Measurements from ENCODE around the gene CD247.
A peak's percentile ranks its signal among the peaks of the same experiment; 100 is the strongest.

CD247 gene

DNA sequence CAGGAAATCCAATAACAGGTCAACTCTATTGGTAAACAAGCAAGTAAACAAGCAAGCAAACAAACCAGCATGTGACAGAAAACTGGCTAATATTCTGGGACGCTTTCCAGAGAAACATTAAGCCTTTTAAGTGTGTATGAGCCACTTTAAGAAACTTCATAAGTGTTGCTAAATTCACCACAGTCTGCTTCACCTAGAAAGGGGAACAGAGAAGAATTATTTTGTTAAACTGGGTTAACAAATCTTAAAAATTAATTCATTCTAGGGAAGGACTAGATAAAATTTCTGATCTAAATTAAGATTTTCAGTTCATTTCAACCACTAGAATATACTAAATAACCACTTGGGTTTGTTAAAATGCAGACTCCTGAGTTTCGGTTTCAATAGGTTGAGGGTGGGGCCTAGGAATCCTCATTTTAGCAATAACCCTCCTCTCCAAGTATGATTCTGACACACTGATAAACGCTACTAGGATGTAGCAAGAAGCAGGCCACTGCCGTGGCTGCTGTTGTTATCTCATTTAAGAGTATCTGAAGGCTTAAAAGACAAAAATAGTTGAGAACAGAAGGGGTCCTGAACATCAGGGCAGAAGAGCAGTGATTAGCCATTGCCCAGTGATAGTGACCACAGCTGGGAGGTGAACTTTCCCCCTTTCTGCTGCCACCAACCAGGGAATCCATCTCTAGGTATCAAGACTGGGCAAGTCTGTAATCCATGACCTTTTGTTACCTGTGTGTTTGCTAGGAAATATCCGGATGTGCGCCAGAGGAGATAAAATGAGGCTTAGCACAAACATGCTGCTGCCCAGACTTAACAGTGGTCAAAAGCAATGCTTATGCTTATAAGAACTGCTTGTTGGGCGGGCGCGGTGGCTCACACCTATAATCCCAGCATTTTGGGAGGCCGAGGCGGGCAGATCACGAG, 24.0 kb upstream of the CD247 start:
- H3K4ac ChIP-seq (ENCODE audit: low read depth in 1 of 2, low read length in 2 of 2): no peak overlapping the region
- H3K9ac ChIP-seq (ENCODE audit: low read length): no peak overlapping the region
- no peak overlapping the region for H3K27ac ChIP-seq (ENCODE audit: low read length, poor library complexity, severe bottlenecking)
- peaks cover 0 to 42% of the 10 kb centered on the region in 2 experiments for H3K36me3 ChIP-seq (ENCODE audit: control insufficient read depth in 1 of 2, insufficient read depth in 2 of 2, low read depth in 1 of 2, low read length in 2 of 2)
- H3K4me2 ChIP-seq (ENCODE audit: low read length, poor library complexity, severe bottlenecking): no peak overlapping the region
- H3K23ac ChIP-seq (ENCODE audit: low read length in 2 of 2): no peak overlapping the region
- peaks cover 2% of the 10 kb centered on the region for H3K4me1 ChIP-seq (ENCODE audit: control insufficient read depth, insufficient read depth, low read depth, low read length)
- no peaks in the 10 kb centered on the region for H3K9me3 ChIP-seq (ENCODE audit: control insufficient read depth, low read length)
- no peak overlapping the region for H2BK12ac ChIP-seq (ENCODE audit: low read length in 2 of 2)
- no peak overlapping the region for H4K91ac ChIP-seq (ENCODE audit: low read length)
- WGBS: 92% methylated on average over 11 of the region's 12 CpGs
- H3K79me1 ChIP-seq (replicated peaks; ENCODE audit: low read length, poor library complexity, severe bottlenecking): no peaks in the 10 kb centered on the region
- no peak for DNase-seq
- H2BK5ac ChIP-seq (ENCODE audit: low read depth, low read length, poor library complexity, severe bottlenecking): no peak overlapping the region
- no peak overlapping the region for H2AK5ac ChIP-seq (ENCODE audit: low read length, severe bottlenecking)
- H3K27me3 ChIP-seq (ENCODE audit: control insufficient read depth in 1 of 2, insufficient read depth in 1 of 2, low read length in 2 of 2): no peaks in the 10 kb centered on the region
- no peak overlapping the region for H3K18ac ChIP-seq (ENCODE audit: low read depth in 1 of 2, low read length in 2 of 2)
- H2BK120ac ChIP-seq (ENCODE audit: low read depth, low read length): no peak overlapping the region
- H4K8ac ChIP-seq (ENCODE audit: low read length): no peak overlapping the region
- H3K14ac ChIP-seq (ENCODE audit: low read length in 2 of 2): no peak overlapping the region
- H2BK15ac ChIP-seq (ENCODE audit: low read depth, poor library complexity, severe bottlenecking): no peak overlapping the region
- no peak overlapping the region for H3K4me3 ChIP-seq (ENCODE audit: insufficient read depth in 1 of 2, low read depth in 1 of 2, low read length in 2 of 2)
- H2AFZ ChIP-seq (ENCODE audit: low read depth, low read length): no peak overlapping the region

GRCh38 chr1:167541610-167542009, 23.3 kb upstream of the CD247 start:
- H2BK12ac ChIP-seq (ENCODE audit: low read length in 2 of 2): no peak overlapping the region
- WGBS: 0% methylated on average over 1 of the region's 1 CpG
- H2BK15ac ChIP-seq (ENCODE audit: low read depth, poor library complexity, severe bottlenecking): no peak overlapping the region
- no peaks in the 10 kb centered on the region for H3K27me3 ChIP-seq (ENCODE audit: control insufficient read depth in 1 of 2, insufficient read depth in 1 of 2, low read length in 2 of 2)
- H3K79me1 ChIP-seq (replicated peaks; ENCODE audit: low read length, poor library complexity, severe bottlenecking): no peaks in the 10 kb centered on the region
- H3K18ac ChIP-seq (ENCODE audit: low read depth in 1 of 2, low read length in 2 of 2): no peak overlapping the region
- peaks cover 2% of the 10 kb centered on the region for H3K4me1 ChIP-seq (ENCODE audit: control insufficient read depth, insufficient read depth, low read depth, low read length)
- no peak overlapping the region for H3K4me2 ChIP-seq (ENCODE audit: low read length, poor library complexity, severe bottlenecking)
- H3K27ac ChIP-seq (ENCODE audit: low read length, poor library complexity, severe bottlenecking): no peak overlapping the region
- H2AFZ ChIP-seq (ENCODE audit: low read depth, low read length): no peak overlapping the region
- no peak overlapping the region for H3K4ac ChIP-seq (ENCODE audit: low read depth in 1 of 2, low read length in 2 of 2)
- H2AK5ac ChIP-seq (ENCODE audit: low read length, severe bottlenecking): no peak overlapping the region
- no peaks in the 10 kb centered on the region for H3K9me3 ChIP-seq (ENCODE audit: control insufficient read depth, low read length)
- no peak overlapping the region for H2BK5ac ChIP-seq (ENCODE audit: low read depth, low read length, poor library complexity, severe bottlenecking)
- no peak overlapping the region for H3K14ac ChIP-seq (ENCODE audit: low read length in 2 of 2)
- H3K4me3 ChIP-seq (ENCODE audit: insufficient read depth in 1 of 2, low read depth in 1 of 2, low read length in 2 of 2): no peak overlapping the region
- no peak overlapping the region for H3K23ac ChIP-seq (ENCODE audit: low read length in 2 of 2)
- H4K91ac ChIP-seq (ENCODE audit: low read length): no peak overlapping the region
- peaks cover 0 to 35% of the 10 kb centered on the region in 2 experiments for H3K36me3 ChIP-seq (ENCODE audit: control insufficient read depth in 1 of 2, insufficient read depth in 2 of 2, low read depth in 1 of 2, low read length in 2 of 2)
- H3K9ac ChIP-seq (ENCODE audit: low read length): no peak overlapping the region
- no peak overlapping the region for H2BK120ac ChIP-seq (ENCODE audit: low read depth, low read length)
- DNase-seq: no peak
- no peak overlapping the region for H4K8ac ChIP-seq (ENCODE audit: low read length)

DNA sequence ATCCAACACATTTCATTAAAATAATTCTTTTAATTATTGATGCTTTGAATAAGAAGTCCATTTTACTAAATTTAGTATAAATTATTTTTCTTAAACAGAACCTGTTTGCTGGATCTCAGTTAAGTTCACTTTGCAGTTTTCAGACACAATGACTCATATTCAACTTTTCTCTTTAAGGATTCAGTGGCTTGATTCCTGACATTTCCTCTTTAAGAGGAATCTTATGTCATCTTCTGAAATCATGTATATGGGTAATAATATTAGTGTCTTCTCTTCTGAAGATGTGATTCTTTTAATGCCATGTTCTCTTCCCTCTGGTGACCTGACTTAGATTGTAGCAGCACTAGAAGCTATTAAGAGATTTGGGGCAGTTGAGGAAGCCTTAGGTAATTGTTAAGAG, 22.7 kb upstream of the CD247 start:
- no peak overlapping the region for H2BK120ac ChIP-seq (ENCODE audit: low read depth, low read length)
- H3K23ac ChIP-seq (ENCODE audit: low read length in 2 of 2): no peak overlapping the region
- H2BK12ac ChIP-seq (ENCODE audit: low read length in 2 of 2): no peak overlapping the region
- no peak for DNase-seq
- no peak overlapping the region for H3K18ac ChIP-seq (ENCODE audit: low read depth in 1 of 2, low read length in 2 of 2)
- H3K9ac ChIP-seq (ENCODE audit: low read length): peak overlapping the region; percentile 28
- no peak overlapping the region for H3K4me3 ChIP-seq (ENCODE audit: insufficient read depth in 1 of 2, low read depth in 1 of 2, low read length in 2 of 2)
- H2AFZ ChIP-seq (ENCODE audit: low read depth, low read length): no peak overlapping the region
- no peaks in the 10 kb centered on the region for H3K9me3 ChIP-seq (ENCODE audit: control insufficient read depth, low read length)
- H4K8ac ChIP-seq (ENCODE audit: low read length): no peak overlapping the region
- H3K36me3 ChIP-seq (ENCODE audit: control insufficient read depth in 1 of 2, insufficient read depth in 2 of 2, low read depth in 1 of 2, low read length in 2 of 2): peaks cover 0 to 31% of the 10 kb centered on the region in 2 experiments
- H4K91ac ChIP-seq (ENCODE audit: low read length): no peak overlapping the region
- H3K79me1 ChIP-seq (replicated peaks; ENCODE audit: low read length, poor library complexity, severe bottlenecking): no peaks in the 10 kb centered on the region
- H3K27me3 ChIP-seq (ENCODE audit: control insufficient read depth in 1 of 2, insufficient read depth in 1 of 2, low read length in 2 of 2): no peaks in the 10 kb centered on the region
- H2BK5ac ChIP-seq (ENCODE audit: low read depth, low read length, poor library complexity, severe bottlenecking): no peak overlapping the region
- no peak overlapping the region for H3K4ac ChIP-seq (ENCODE audit: low read depth in 1 of 2, low read length in 2 of 2)
- no peak overlapping the region for H2BK15ac ChIP-seq (ENCODE audit: low read depth, poor library complexity, severe bottlenecking)
- H2AK5ac ChIP-seq (ENCODE audit: low read length, severe bottlenecking): no peak overlapping the region
- H3K4me2 ChIP-seq (ENCODE audit: low read length, poor library complexity, severe bottlenecking): no peak overlapping the region
- no peak overlapping the region for H3K14ac ChIP-seq (ENCODE audit: low read length in 2 of 2)
- peaks cover 2% of the 10 kb centered on the region for H3K4me1 ChIP-seq (ENCODE audit: control insufficient read depth, insufficient read depth, low read depth, low read length)
- H3K27ac ChIP-seq (ENCODE audit: low read length, poor library complexity, severe bottlenecking): no peak overlapping the region

GRCh38 chr1:167538657-167539056, 20.3 kb upstream of the CD247 start:
- WGBS: 68% methylated on average over 4 of the region's 5 CpGs
- Histone ChIP-seq H3K36me3 (ENCODE audit: control insufficient read depth in 1 of 2, insufficient read depth in 2 of 2, low read depth in 1 of 2, low read length in 2 of 2) (peaks cover 0 to 8% of the 10 kb centered on the region in 2 experiments), H2BK5ac (ENCODE audit: low read depth, low read length, poor library complexity, severe bottlenecking) (no peak overlapping the region), H4K8ac (ENCODE audit: low read length) (no peak overlapping the region), H3K27ac (ENCODE audit: low read length, poor library complexity, severe bottlenecking) (no peak overlapping the region), H2BK120ac (ENCODE audit: low read depth, low read length) (no peak overlapping the region), H3K27me3 (ENCODE audit: control insufficient read depth in 1 of 2, insufficient read depth in 1 of 2, low read length in 2 of 2) (peaks cover 0 to 8% of the 10 kb centered on the region in 2 experiments), H3K79me1 (replicated peaks; ENCODE audit: low read length, poor library complexity, severe bottlenecking) (no peaks in the 10 kb centered on the region), H3K14ac (ENCODE audit: low read length in 2 of 2) (no peak overlapping the region), H2AK5ac (ENCODE audit: low read length, severe bottlenecking) (no peak overlapping the region), H2AFZ (ENCODE audit: low read depth, low read length) (no peak overlapping the region), H4K91ac (ENCODE audit: low read length) (no peak overlapping the region), H3K18ac (ENCODE audit: low read depth in 1 of 2, low read length in 2 of 2) (no peak overlapping the region), H3K23ac (ENCODE audit: low read length in 2 of 2) (no peak overlapping the region), H3K4me1 (ENCODE audit: control insufficient read depth, insufficient read depth, low read depth, low read length) (no peaks in the 10 kb centered on the region), H3K4me2 (ENCODE audit: low read length, poor library complexity, severe bottlenecking) (no peak overlapping the region), H3K9me3 (ENCODE audit: control insufficient read depth, low read length) (no peaks in the 10 kb centered on the region), H3K9ac (ENCODE audit: low read length) (no peak overlapping the region), H2BK15ac (ENCODE audit: low read depth, poor library complexity, severe bottlenecking) (no peak overlapping the region), H2BK12ac (ENCODE audit: low read length in 2 of 2) (no peak overlapping the region), H3K4me3 (ENCODE audit: insufficient read depth in 1 of 2, low read depth in 1 of 2, low read length in 2 of 2) (no peak overlapping the region), H3K4ac (ENCODE audit: low read depth in 1 of 2, low read length in 2 of 2) (no peak overlapping the region)
- DNase-seq: no peak
